ENCODE results near the gene THY1.
"Not testable (repeated sequence)": the region's sequence is repeated elsewhere in the genome, so short reads cannot be mapped to it uniquely, and the experiment has no call there.

Gene THY1

DNA sequence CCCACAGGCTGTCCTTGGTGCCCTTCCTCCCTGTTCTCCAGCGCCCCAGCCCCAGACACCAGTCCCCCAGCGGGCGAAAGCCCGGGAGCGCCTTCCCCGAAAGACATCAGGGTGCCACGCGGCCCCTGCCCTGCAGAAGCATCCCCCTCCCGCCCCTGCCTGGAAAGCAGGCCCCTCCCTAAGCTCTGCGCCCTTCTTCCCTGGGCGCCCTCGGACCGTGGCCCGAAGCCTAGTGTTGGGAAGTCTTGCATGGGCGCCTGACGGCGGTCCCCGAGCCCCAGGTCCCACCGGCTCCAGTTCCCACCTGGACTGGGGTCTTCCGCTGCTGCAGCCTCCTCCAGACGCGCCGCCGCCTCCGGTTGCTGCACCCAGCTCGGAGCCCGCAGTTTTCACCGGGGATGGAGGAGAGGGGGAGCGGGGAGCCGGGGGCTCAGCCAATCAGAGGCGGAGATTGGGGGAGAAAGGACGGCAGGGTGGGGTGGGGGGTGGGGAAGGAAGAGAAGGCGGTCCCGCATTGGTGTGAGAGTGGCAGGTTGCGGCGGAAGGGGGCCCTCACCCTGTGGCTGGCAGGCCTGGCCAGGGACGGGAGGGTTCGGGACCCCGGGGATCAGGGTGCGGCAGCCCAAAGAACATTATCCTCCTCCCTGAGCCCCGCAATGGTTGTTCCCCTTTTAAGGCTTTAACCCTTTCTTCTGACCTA lies at the start of gene THY1:
THY1 (minus strand) TSS at position 364 of the 700 bp plus-strand sequence. CDS start 2,267 bp downstream, outside the sequence.
- H3K4me3 Mint-ChIP-seq, result no peak within 1 kb of the TSS
- no peaks in the 10 kb centered on the region for H3K36me3 Mint-ChIP-seq (ENCODE audit: low read depth)
- H3K27ac Mint-ChIP-seq, result no peak within 1 kb of the TSS
- no peaks in the 10 kb centered on the region for H3K4me1 Mint-ChIP-seq (ENCODE audit: low read depth)
- H3K9me3 Mint-ChIP-seq, result no peaks in the 10 kb centered on the region
- peaks cover 56% of the 10 kb centered on the region for H3K27me3 Mint-ChIP-seq
- intact Hi-C loops (cut with micrococcal nuclease), result no loop called here

DNA sequence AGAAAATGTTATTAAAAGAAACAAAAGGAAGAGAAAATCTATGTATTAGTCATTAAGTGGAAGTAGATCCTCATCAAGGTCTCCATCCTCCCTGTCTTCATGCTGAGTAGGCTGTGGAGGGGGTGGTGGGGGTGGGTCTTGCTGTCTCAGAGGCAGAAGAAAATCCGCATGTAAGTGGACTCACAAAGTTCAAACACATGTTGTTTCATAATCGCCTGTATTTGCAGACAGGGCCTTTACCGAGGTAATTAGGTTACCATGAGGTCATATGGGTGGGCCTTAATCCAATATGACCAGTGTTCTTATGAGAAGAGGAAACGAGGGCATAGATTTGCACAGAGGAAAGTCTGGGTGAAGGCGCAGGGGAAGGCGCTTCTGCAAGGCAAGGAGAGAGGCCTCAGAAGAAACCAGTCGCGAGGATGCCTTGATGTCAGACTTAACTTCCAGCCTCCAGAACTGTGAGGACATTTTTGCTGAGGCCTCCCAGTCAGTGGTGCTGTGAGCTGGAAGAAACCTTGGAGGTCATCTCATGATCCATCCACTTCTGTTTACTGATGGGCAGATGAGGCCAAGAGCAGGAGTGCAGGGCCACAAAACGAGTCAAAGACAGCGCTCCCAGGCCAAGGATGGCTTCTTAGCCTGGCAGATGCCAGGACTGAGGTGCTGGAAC lies 49.3 kb upstream of the THY1 start:
- peaks cover 40% of the 10 kb centered on the region for H3K27me3 Mint-ChIP-seq
- no peaks in the 10 kb centered on the region for H3K36me3 Mint-ChIP-seq (ENCODE audit: low read depth)
- no peaks in the 10 kb centered on the region for H3K9me3 Mint-ChIP-seq
- H3K27ac Mint-ChIP-seq, result no peak overlapping the region
- peaks cover 6% of the 10 kb centered on the region for H3K4me1 Mint-ChIP-seq (ENCODE audit: low read depth)
- no peak overlapping the region for H3K4me3 Mint-ChIP-seq
- intact Hi-C loops (cut with micrococcal nuclease), result no loop called here

DNA sequence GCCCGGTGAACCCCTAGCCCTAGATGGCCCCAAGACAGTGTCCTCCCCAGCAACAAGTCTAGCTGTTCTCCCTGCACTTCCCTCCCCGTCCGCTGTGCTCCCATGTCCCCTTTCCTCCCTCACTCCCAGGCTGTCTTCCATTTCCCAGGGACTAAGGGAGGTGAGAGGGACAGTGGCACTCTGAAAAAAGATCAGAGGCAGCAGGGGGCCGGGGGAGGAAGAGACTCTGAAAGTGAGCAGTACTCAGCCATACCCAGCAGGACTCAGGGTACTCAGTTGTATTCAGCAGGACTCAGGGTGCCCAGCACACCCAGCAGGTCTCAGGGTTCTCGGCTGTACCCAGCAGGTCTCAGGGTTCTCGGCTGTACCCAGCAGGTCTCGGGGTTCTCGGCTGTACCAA lies 48.4 kb upstream of the THY1 start:
- peaks cover 38% of the 10 kb centered on the region for H3K27me3 Mint-ChIP-seq

DNA sequence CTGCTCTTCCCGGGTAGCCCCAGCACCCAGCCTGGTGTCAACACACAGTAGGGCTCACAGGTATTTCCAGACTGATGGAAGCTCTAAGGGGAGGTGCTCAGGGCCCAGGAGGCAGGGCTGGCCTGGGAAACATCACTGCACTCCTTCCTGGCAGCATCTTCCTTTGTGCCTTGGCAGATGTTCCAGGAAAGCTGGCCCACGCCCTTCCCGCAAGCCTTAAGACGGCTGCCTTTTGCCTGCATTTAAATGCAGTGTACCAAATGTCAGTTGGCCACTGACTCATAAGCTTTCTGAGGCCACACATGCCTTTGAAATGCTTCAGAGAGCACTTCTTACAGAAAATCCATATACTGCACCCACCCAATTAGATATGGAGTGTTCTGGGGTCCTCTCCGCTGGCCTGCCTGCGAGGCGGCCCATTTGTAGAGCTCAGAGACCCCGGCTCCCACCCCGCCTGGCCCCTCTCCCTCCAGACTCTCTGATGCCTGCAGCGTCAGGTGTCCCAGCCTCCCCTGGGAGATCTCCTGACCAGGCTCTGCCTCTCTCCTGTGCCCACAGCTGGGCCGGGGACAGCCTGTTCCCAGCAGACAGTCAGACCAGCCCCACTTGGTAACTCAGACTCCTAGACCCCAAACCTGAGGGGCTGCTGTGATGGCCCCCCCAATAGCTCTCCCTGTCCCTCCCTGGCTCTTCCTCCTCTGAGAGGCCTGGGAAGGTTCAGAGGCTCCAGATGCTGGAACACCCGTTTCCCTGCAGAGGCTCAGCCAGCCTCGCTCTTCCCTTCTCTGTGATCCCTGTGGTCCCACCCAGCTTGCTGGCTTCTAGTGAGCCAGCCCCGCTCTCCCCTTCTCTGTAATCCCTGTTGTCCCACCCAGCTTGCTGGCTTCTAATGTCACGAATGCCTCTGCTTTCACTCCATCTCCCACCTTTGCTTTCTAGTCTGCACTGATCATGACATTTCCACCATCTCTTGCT lies 47.6 kb upstream of the THY1 start:
- Mint-ChIP-seq H3K4me3 (no peak overlapping the region), H3K4me1 (ENCODE audit: low read depth) (peaks cover 6% of the 10 kb centered on the region), H3K36me3 (ENCODE audit: low read depth) (no peaks in the 10 kb centered on the region), H3K27ac (no peak overlapping the region), H3K9me3 (peaks cover 13% of the 10 kb centered on the region), H3K27me3 (peaks cover 36% of the 10 kb centered on the region)
- intact Hi-C loops (cut with micrococcal nuclease), result no loop called here

More for the DNA sequence above, 48.4 kb upstream of the THY1 start:
- Mint-ChIP-seq H3K36me3 (ENCODE audit: low read depth) (no peaks in the 10 kb centered on the region), H3K9me3 (peaks cover 6% of the 10 kb centered on the region), H3K4me3 (no peak overlapping the region), H3K4me1 (ENCODE audit: low read depth) (peaks cover 6% of the 10 kb centered on the region), H3K27ac (no peak overlapping the region)
- intact Hi-C loops (cut with micrococcal nuclease), result no loop called here

DNA sequence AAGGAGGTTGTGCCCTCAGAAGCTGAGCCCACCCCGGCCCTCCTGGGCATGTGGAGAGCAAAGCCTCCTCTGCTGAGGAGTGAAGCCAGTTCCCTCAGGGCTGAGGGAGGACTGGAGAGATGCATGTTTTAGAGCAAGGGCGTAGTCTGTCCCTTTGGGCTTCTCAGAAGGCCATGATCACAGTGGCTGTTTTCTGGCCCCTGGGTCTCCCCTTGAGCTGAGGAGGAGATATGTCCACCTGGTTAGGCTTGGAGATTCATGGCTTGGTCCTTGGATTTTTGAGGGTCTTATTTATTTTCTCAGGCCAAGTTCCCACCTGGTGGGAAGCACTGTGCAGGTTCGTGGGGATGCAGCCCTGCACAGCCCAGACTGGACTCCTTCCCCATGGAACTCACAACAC lies 46.5 kb upstream of the THY1 start:
- Mint-ChIP-seq H3K27me3 (peaks cover 46% of the 10 kb centered on the region), H3K4me1 (ENCODE audit: low read depth) (no peaks in the 10 kb centered on the region), H3K9me3 (peaks cover 23% of the 10 kb centered on the region), H3K27ac (no peak overlapping the region), H3K4me3 (no peak overlapping the region), H3K36me3 (ENCODE audit: low read depth) (no peaks in the 10 kb centered on the region)
- intact Hi-C loops (cut with micrococcal nuclease), result no loop called here

DNA sequence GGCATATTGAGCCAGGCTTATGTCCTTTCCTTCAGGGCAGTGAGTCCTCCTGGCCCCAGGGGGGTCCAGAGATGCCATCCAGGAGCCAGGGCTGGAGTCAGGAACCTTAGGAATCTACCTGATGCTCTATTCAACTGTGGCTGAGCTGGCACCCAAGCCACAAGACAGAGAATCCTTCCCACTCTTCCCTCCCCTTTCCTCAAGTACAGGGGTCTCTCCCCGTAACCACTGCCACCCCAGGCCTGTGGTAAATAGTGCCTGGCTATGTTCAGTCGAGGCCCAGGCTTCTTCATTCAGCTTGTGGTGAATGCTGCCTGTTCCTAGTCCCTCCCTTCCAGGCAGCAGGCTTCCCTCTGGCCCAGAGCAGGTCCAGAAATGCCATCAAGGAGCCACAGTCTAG lies 45.5 kb upstream of the THY1 start:
- Mint-ChIP-seq H3K9me3 (peaks cover 23% of the 10 kb centered on the region), H3K36me3 (ENCODE audit: low read depth) (no peaks in the 10 kb centered on the region), H3K4me1 (ENCODE audit: low read depth) (no peaks in the 10 kb centered on the region), H3K27me3 (peaks cover 53% of the 10 kb centered on the region), H3K27ac (no peak overlapping the region), H3K4me3 (no peak overlapping the region)
- intact Hi-C loops (cut with micrococcal nuclease), result no loop called here

DNA sequence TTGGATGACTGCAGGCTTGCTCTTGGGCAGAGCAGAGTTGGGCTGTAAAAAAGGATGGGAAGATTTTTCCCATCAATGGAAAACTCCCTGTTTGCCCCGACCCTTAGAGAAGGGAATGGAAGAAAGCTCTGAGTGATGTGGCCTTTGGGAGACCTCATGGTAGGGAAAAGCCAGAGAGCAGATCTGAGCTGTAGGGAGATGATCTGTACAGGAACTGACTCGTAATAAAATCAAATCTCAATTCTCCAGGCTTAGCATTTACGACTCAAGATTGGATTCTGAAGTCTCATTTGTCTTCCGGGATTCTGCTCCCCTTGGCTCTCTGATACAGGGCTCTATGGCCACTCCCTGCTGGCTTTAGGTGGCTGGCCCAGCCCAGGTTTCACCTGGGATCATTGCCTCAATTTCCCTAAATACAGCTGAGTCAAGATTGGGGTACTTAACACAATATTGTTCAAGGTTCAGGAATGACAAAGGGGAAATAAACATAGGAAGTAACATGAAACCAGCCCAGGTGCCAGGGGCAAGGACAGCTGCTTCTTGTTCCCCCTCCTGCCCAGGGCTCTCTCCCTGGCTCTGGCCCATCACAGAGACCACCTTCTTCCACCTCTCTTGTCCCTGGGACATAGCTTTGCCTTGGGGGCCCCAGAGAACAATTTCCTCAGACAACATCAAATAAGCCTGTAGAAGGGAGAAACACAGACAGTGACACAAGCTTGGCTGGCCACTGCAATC lies 38.4 kb upstream of the THY1 start:
- intact Hi-C loops (cut with micrococcal nuclease), result no loop called here
- Mint-ChIP-seq H3K36me3 (ENCODE audit: low read depth) (no peaks in the 10 kb centered on the region), H3K9me3 (peaks cover 18% of the 10 kb centered on the region), H3K27ac (no peak overlapping the region), H3K27me3 (peaks cover 46% of the 10 kb centered on the region), H3K4me1 (ENCODE audit: low read depth) (no peaks in the 10 kb centered on the region), H3K4me3 (no peak overlapping the region)

DNA sequence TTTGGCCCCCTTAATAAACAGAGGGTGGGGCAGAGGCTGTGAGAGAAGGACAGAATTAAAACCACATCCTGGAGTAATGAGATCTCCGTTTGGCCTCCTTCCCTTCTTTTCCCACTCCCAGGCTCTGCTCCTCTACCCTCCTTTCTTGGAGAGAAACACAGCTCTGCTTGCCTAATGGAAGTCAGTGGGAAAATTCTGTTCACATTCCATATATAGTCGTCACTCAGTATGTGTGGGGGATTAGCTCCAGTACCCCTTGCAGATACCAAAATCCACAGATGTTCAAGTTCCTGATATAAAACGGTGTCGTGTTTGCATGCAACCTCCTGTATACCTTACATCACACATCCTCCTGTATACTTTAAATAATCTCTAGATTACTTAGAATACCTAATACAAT lies 37.6 kb upstream of the THY1 start:
- Mint-ChIP-seq H3K9me3 (peaks cover 10% of the 10 kb centered on the region), H3K27ac (no peak overlapping the region), H3K27me3 (peaks cover 45% of the 10 kb centered on the region), H3K4me1 (ENCODE audit: low read depth) (no peaks in the 10 kb centered on the region), H3K4me3 (no peak overlapping the region), H3K36me3 (ENCODE audit: low read depth) (no peaks in the 10 kb centered on the region)
- intact Hi-C loops (cut with micrococcal nuclease), result no loop called here

DNA sequence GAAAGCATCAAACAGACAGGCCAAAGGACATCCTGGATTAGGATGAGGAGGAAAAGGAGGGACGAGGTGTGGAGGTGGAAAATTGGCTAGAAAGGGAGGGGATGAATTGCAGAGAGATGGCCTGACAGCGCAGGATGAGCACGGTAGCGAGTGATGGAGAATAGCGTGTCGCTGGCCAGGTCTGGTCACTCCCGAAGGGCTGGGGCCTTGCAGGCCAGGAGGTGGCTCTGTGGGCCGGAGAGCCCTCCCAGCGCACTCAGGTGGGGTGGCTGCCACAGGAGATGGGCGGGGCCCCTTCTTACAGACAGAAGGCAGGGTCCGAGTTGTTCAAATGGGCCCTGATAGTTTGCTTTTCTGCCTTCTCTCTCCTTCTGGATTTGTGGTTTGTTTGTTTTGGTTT lies 37.1 kb upstream of the THY1 start:
- Mint-ChIP-seq H3K27me3 (peaks cover 42% of the 10 kb centered on the region), H3K27ac (no peak overlapping the region), H3K36me3 (ENCODE audit: low read depth) (no peaks in the 10 kb centered on the region), H3K9me3 (peaks cover 5% of the 10 kb centered on the region), H3K4me1 (ENCODE audit: low read depth) (no peaks in the 10 kb centered on the region), H3K4me3 (no peak overlapping the region)
- intact Hi-C loops (cut with micrococcal nuclease), result no loop called here

DNA sequence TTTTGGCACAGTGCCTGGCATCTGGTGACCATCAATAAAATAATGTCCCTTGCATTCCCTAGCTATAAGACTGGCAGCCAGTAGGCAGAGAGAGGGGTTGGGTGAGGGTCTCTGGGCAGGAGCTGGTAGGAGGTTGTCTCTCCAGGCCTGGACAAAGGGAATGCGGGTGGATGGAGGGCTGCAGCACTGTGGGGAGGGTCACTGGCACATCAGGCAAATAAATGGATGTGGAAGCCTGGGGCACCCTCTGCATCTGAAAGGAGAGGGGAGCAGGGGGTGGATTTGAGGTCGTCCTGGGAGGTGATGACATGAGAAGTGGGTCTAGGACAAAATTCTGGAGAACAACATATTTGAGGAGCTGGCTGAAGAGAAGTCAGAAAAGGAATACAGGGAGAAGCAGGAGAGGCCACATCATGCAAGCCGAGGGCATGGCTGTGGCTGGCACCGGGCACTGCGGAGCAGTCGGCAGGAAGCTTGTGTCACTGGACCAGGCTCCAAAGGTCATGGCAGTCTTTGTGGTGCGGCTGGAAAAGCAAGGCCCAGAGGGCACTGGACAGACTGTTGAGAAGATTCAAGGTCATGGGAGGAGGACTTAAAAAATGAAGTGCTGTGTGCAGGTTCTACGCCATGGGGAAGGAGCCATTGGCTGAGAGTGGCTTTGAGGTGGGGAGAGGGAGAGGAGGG lies 36.5 kb upstream of the THY1 start:
- Mint-ChIP-seq H3K4me3 (no peak overlapping the region), H3K36me3 (ENCODE audit: low read depth) (no peaks in the 10 kb centered on the region), H3K27me3 (peaks cover 36% of the 10 kb centered on the region), H3K27ac (no peak overlapping the region), H3K4me1 (ENCODE audit: low read depth) (no peaks in the 10 kb centered on the region), H3K9me3 (no peaks in the 10 kb centered on the region)
- intact Hi-C loops (cut with micrococcal nuclease), result no loop called here

DNA sequence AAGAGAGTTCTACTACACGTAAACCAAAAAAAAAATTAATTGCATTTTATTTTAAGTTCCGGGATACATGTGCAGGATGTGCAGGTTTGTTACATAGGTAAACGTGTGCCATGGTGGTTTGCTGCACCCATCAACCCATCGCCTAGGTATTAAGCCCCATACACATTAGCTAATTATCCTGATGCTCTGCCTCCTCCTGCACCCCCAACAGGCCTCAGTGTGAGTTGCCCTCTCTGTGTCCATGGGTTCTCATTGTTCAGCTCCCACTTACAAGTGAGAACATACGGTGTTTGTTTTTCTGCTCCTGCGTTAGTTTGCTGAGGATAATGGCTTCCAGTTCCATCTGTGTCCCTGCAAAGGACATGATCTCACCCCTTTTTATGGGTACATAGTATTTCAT lies 32.7 kb upstream of the THY1 start:
- H3K4me3 Mint-ChIP-seq; H3K27ac Mint-ChIP-seq; H3K4me1 Mint-ChIP-seq (ENCODE audit: low read depth); intact Hi-C loops (cut with micrococcal nuclease); H3K9me3 Mint-ChIP-seq; H3K36me3 Mint-ChIP-seq (ENCODE audit: low read depth): not testable (repeated sequence)
- peaks cover 27% of the 10 kb centered on the region for H3K27me3 Mint-ChIP-seq

DNA sequence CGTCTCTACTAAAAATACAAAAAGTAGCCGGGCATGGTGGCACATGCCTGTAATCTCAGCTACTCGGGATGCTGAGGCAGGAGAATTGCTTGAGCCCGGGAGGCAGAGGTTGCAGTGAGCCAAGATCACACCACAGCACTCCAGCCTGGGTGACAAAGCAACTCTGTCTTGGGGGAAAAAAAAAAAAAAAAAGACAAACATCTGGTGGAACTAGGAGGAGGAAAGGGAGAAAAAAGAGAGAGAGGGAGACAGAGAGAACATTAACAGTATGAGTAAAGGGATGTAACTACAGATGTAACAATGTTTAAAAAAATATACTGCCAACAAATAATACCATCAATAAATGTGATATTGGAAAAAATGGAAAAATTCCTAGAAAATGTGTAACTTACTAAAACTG lies 32.3 kb upstream of the THY1 start:
- H3K27me3 Mint-ChIP-seq, result peaks cover 24% of the 10 kb centered on the region
- H3K27ac Mint-ChIP-seq; H3K4me1 Mint-ChIP-seq (ENCODE audit: low read depth); H3K9me3 Mint-ChIP-seq; H3K36me3 Mint-ChIP-seq (ENCODE audit: low read depth); H3K4me3 Mint-ChIP-seq; intact Hi-C loops (cut with micrococcal nuclease): not testable (repeated sequence)

DNA sequence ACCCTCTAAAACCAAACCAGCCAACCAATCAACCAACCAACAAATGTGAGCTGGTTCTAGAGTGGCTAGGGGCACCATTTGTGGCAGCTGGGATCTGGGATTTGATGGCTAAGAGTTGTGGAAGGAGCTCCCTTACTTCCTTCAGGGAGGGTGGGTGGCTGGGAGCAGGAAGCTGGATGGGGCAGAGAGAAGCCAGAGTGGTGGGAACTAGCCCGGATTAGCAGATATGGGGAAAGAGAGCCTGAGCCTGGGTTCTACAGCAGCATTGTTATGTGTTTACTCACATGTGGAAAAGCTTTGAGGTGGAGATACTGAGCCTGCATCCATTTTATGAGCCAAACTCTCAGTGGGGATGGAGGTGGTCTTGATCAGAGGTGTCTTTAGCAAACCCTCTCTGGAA lies 30.9 kb upstream of the THY1 start:
- Mint-ChIP-seq H3K27ac (no peak overlapping the region), H3K9me3 (no peaks in the 10 kb centered on the region), H3K36me3 (ENCODE audit: low read depth) (no peaks in the 10 kb centered on the region), H3K4me1 (ENCODE audit: low read depth) (no peaks in the 10 kb centered on the region), H3K4me3 (no peak overlapping the region), H3K27me3 (peaks cover 19% of the 10 kb centered on the region)
- intact Hi-C loops (cut with micrococcal nuclease), result no loop called here
